Effector memory CD8-positive, alpha-beta T cell (primary cell): ENCODE results near the gene PCDHA1.

Source experiments
- ATAC-seq: fragments of 150-1000 bp; cut with Tn5 transposase; replicated peaks from 2 replicates; pipeline ENCODE4 v1.10.0; 2021; ENCODE audit warnings: mild to moderate bottlenecking, moderate library complexity
- DNase-seq, 3 experiments: peaks; one replicate each; pipeline ENCODE4 v3.0.0; 2021
- H3K27ac Mint-ChIP-seq, 2 donors: one replicate each; pipeline ENCODE4 v1.8.0; 2022; ENCODE audit warnings: mild to moderate bottlenecking in 2 of 2, mixed read lengths in 2 of 2, moderate library complexity in 2 of 2
- H3K27me3 Mint-ChIP-seq, 2 donors: one replicate each; pipeline ENCODE4 v1.8.0; 2022; ENCODE audit warnings: mixed read lengths in 2 of 2
- H3K36me3 Mint-ChIP-seq: one replicate; pipeline ENCODE4 v1.8.0; 2022; ENCODE audit warnings: mild to moderate bottlenecking, moderate library complexity, mixed read lengths; ENCODE audit not compliant: insufficient read depth
- H3K4me1 Mint-ChIP-seq, 2 donors: one replicate each; pipeline ENCODE4 v1.8.0; 2022; ENCODE audit warnings: low read depth in 2 of 2, mixed read lengths in 2 of 2
- H3K4me3 Mint-ChIP-seq, 2 donors: one replicate each; pipeline ENCODE4 v1.8.0; 2022; ENCODE audit warnings: mild to moderate bottlenecking in 2 of 2, mixed read lengths in 2 of 2, moderate library complexity in 2 of 2
- H3K9me3 Mint-ChIP-seq, 2 donors: one replicate each; pipeline ENCODE4 v1.8.0; 2022; ENCODE audit warnings: mixed read lengths in 2 of 2

Gene PCDHA1

DNA sequence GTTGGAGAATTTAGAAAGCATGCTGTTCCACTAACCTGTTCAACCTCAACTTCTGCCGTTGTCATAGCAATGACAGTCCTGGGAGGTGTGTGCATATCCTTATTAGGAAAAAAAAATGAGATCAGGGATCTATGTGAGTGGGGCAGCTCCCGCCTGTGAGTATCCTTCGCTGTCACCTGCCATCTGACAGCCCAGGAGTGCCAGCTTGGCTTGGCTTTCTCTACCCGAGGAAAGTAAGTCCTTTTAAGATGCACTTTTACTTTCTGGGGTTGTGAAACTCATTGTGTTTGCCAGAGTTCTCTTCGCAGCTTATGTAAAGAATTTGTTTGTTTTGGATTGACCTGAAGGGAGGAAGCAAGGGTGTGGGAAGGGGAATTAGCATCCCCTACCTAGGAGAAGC lies 202.2 kb downstream of the PCDHA1 start:
- DNase-seq (no peak), ATAC-seq (no peak)
- Mint-ChIP-seq H3K27me3 (peaks cover 9 to 33% of the 10 kb centered on the region in 2 donors), H3K4me1 (no peaks in the 10 kb centered on the region), H3K27ac (no peak overlapping the region), H3K36me3 (no peaks in the 10 kb centered on the region), H3K4me3 (no peak overlapping the region), H3K9me3 (no peaks in the 10 kb centered on the region)

DNA sequence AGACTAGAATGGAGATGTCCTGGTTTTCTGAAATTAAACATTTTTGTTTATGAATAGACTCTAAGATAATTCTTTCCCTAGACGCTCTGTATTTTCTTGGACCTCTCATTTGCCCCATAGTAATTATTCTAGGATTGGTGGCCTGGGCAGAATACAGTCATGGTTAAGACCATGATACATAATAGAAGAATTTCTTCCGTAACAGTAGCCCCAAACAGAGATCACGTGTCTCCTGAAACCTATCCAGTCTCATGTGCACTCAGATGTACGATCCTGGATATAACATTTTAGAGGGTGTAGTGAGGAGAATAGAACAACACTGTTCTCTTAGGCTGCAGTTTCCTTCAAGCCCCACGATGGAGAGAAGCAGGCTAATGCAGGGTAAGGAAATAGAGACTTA lies 202.7 kb downstream of the PCDHA1 start:
- Mint-ChIP-seq H3K4me1 (no peaks in the 10 kb centered on the region), H3K36me3 (no peaks in the 10 kb centered on the region), H3K27ac (no peak overlapping the region), H3K4me3 (no peak overlapping the region), H3K27me3 (peaks cover 9 to 33% of the 10 kb centered on the region in 2 donors), H3K9me3 (no peaks in the 10 kb centered on the region)
- ATAC-seq: no peak
- no peak for DNase-seq

DNA sequence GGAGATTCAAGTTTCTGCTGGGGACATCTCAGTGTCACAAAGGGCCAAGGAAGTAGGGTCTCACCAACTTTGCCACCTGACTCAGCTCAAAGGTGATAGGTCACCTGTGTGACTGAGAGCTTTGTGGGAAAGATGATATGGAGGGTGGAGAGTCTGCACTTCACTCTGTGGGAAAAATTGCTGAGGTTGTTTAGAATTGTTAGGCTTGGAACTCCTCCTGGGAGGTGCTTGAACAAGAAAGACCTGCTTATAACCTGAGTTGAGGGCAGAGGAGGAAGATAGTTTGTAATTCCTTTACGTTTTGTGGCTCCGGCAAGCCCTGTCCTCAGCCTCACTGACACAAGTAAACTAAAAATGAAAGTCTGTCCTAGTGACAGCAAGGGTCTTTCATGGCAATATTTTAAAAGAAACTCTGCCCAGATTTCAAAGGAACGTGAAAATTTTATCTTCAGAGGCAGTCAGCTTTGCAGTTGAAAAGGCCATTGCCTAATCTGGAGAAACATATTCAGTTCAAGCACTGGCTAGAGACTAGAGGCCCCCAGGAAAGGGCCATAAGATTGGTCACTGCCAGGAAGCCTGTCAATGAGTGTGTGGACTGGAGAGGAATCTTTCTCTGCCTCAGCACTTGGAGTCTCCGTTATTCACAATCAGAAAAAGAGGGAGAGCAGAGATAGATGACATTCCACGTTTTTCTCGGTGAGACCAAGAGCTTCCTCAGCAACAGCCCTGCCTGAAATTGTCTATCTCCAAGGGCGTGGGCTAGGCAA lies 203.5 kb downstream of the PCDHA1 start:
- H3K36me3 Mint-ChIP-seq: no peaks in the 10 kb centered on the region
- H3K9me3 Mint-ChIP-seq: no peaks in the 10 kb centered on the region
- H3K4me1 Mint-ChIP-seq: no peaks in the 10 kb centered on the region
- ATAC-seq (no peak), DNase-seq (no peak)
- H3K27ac Mint-ChIP-seq: no peak overlapping the region
- peaks cover 9 to 33% of the 10 kb centered on the region in 2 donors for H3K27me3 Mint-ChIP-seq
- no peak overlapping the region for H3K4me3 Mint-ChIP-seq

DNA sequence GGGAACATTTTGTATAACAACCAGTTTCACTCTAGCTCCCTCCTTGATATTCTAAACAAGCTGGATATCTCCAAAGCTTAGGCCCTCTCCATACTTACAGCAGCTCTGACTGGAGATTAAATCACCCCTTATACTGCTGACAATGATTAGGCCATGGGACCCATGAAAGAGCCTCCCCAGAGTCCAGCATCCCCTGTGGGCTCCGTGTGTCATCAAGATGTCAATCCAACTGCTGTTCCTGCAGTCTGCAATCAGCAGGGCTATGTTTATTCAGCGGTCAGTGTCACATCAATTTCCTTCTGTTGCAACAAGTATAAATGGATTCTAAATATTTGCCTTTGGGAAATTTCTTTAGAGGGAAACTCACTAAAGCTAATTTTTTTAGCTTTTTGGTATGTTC lies 206.9 kb downstream of the PCDHA1 start:
- Mint-ChIP-seq H3K9me3 (no peaks in the 10 kb centered on the region), H3K27me3 (peaks cover 0 to 33% of the 10 kb centered on the region in 2 donors), H3K27ac (no peak overlapping the region), H3K4me3 (no peak overlapping the region), H3K36me3 (no peaks in the 10 kb centered on the region), H3K4me1 (no peaks in the 10 kb centered on the region)
- ATAC-seq (no peak), DNase-seq (no peak)

DNA sequence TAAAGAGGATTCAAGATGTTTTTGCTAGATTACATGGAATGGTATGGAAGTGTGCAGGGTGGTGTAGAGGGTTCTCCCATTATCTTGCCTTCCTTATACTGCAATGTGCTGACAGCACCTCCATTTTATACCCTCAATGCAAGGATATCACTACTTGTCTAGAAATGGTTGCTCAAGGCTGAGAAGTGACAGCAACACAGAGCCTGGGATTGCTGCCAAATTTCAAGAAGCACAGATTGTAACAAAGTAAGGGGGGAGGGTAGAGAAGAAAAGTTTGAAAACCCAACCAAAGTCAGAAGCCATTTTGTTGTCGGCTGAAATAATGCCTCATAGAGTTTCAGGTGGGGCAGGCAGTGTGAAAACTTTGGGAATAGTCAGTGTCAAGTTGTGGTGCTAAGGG lies 210.1 kb downstream of the PCDHA1 start:
- Mint-ChIP-seq H3K9me3 (no peaks in the 10 kb centered on the region), H3K27me3 (peaks cover 6 to 31% of the 10 kb centered on the region in 2 donors), H3K4me1 (no peaks in the 10 kb centered on the region), H3K36me3 (no peaks in the 10 kb centered on the region), H3K4me3 (no peak overlapping the region), H3K27ac (no peak overlapping the region)
- no peak for ATAC-seq
- DNase-seq: no peak

DNA sequence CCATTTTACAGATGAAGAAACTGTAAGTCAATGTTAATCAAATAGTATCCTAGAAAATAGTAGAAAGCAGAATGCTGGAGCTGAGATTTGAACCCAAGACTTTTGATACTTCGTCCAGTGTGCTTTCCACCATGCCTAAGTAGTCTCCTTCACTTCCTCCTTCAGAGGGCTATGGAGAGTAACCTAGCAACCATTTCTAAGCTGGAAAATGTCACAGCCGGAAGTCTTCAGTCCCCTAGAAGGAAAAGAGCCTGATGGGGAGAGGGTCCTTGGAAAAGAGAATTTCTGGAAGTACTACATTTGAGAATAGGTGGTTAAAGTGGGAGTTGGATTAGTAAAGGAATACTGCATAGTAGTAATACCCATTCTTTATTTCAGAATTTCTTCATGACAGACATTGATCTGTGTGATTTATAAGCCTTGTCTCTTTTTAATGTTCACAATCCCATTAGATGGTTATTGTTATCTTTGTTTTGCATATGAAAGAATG lies 213.0 kb downstream of the PCDHA1 start:
- H3K27me3 Mint-ChIP-seq: peaks cover 27 to 46% of the 10 kb centered on the region in 2 donors
- H3K36me3 Mint-ChIP-seq: no peaks in the 10 kb centered on the region
- H3K27ac Mint-ChIP-seq: no peak overlapping the region
- H3K4me3 Mint-ChIP-seq: no peak overlapping the region
- ATAC-seq (no peak), DNase-seq (no peak)
- no peaks in the 10 kb centered on the region for H3K9me3 Mint-ChIP-seq
- H3K4me1 Mint-ChIP-seq: peaks cover 0 to 6% of the 10 kb centered on the region in 2 donors

DNA sequence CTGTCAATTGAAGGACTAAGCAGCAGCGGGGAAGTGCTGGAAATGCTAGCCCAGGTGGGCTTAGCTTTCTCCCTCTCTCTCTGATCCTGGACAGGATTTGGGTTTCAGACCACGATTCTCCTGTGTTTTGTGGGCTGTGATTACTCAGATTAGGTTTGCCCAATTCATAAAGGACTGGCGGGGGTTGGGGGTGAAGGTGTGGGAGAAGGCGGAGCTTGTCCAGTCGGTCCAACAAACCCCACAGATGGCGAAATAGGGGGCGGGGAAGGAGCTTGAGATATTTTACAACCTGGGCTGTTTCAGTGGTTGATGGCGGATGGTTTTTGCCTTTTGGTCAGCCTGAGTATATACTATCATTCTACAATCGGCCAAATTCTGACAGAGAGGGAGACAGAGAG lies 215.5 kb downstream of the PCDHA1 start:
- H3K4me3 Mint-ChIP-seq: peak overlapping the region in 1 of 2 donors; percentile 33
- no peak for DNase-seq
- H3K27ac Mint-ChIP-seq: no peak overlapping the region
- H3K9me3 Mint-ChIP-seq: peaks cover 0 to under 1% of the 10 kb centered on the region in 2 donors
- no peaks in the 10 kb centered on the region for H3K36me3 Mint-ChIP-seq
- H3K4me1 Mint-ChIP-seq: peaks cover 0 to 6% of the 10 kb centered on the region in 2 donors
- peaks cover 31 to 48% of the 10 kb centered on the region in 2 donors for H3K27me3 Mint-ChIP-seq
- no peak for ATAC-seq

DNA sequence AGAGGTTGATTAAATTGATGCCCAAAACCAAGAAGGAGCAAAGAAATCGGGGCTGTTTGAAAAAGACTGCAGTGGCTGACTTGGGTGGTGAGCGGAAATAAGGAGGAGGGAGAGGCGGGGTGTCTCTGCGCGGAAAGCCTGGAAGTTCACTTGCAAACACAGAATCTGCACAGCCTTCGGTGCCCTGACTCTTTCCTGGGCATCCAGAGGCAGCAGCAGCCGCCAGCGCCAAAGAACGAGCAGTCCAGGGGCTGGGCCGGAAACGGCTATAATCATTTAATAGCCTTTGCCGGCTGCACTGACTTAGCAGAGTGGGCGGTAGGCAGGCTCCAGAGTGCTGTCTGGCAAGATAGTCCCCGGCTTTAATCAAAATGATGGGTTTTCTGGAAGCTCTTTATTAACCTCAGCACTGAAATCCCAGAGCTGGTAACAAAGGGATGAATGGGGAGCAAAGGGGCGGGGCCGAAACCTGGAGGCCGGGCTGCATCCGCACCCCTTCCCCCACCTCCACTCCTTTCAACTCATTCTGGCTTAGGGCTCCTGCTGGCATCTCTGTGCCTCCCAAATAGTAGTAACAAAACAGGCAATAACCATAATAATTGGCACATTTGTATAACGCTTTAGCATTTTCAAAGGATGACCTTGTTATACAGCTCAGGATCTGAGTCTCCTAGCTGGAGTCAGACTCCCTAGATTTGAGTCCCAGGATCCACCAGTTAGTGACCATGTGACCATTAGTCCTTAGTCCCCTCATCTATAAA lies 216.1 kb downstream of the PCDHA1 start:
- Mint-ChIP-seq H3K4me1 (peaks cover 0 to 6% of the 10 kb centered on the region in 2 donors), H3K9me3 (peaks cover 4 to 5% of the 10 kb centered on the region in 2 donors), H3K27ac (no peak overlapping the region), H3K27me3 (peaks cover 31 to 48% of the 10 kb centered on the region in 2 donors), H3K36me3 (no peaks in the 10 kb centered on the region), H3K4me3 (peak overlapping the region in 1 of 2 donors; percentile 33)
- ATAC-seq (no peak), DNase-seq (no peak)

DNA sequence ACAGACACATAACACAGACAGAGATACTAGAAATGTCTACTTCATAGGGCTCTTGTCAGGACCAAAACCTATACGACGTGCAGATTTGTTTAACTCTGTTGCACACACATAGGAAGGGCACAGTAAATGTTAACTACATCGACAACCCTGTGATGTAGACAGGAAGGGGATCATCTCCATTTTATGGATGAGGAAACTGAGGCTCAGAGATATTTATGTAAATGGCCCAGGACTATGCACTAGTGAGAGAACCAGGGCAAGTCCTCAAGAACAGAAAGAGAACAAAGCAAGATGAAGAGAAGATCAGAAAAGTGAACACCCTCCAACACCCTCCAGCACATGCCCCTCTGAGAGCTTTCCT lies 216.6 kb downstream of the PCDHA1 start:
- Mint-ChIP-seq H3K9me3 (peaks cover 5 to 7% of the 10 kb centered on the region in 2 donors), H3K27me3 (peaks cover 31 to 48% of the 10 kb centered on the region in 2 donors), H3K4me3 (no peak overlapping the region), H3K4me1 (peaks cover 0 to 6% of the 10 kb centered on the region in 2 donors), H3K27ac (no peak overlapping the region), H3K36me3 (no peaks in the 10 kb centered on the region)
- no peak for ATAC-seq
- no peak for DNase-seq

DNA sequence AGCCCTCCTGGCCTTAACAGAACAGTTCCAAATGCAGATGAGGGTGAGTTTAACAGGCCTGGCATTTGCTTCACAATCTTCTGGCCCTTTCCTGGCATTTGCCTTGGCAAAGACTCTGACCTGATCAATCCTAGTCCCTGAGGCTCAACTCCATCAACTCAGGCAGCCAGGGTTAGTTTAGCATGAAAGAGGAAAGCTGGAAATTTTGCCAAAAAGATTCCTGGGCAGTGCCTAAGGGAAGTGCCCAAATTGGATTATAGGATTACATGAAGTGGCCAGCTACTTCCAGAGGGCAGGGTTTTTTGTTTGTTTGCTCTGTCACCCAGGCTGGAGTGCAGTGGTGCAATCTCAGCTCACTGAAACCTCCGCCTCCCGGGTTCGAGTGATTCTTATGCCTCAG lies 217.1 kb downstream of the PCDHA1 start:
- H3K4me3 Mint-ChIP-seq: no peak overlapping the region
- ATAC-seq (no peak), DNase-seq (no peak)
- H3K9me3 Mint-ChIP-seq: peaks cover 5 to 7% of the 10 kb centered on the region in 2 donors
- peaks cover 0 to 6% of the 10 kb centered on the region in 2 donors for H3K4me1 Mint-ChIP-seq
- H3K27ac Mint-ChIP-seq: no peak overlapping the region
- peaks cover 31 to 48% of the 10 kb centered on the region in 2 donors for H3K27me3 Mint-ChIP-seq
- no peaks in the 10 kb centered on the region for H3K36me3 Mint-ChIP-seq

DNA sequence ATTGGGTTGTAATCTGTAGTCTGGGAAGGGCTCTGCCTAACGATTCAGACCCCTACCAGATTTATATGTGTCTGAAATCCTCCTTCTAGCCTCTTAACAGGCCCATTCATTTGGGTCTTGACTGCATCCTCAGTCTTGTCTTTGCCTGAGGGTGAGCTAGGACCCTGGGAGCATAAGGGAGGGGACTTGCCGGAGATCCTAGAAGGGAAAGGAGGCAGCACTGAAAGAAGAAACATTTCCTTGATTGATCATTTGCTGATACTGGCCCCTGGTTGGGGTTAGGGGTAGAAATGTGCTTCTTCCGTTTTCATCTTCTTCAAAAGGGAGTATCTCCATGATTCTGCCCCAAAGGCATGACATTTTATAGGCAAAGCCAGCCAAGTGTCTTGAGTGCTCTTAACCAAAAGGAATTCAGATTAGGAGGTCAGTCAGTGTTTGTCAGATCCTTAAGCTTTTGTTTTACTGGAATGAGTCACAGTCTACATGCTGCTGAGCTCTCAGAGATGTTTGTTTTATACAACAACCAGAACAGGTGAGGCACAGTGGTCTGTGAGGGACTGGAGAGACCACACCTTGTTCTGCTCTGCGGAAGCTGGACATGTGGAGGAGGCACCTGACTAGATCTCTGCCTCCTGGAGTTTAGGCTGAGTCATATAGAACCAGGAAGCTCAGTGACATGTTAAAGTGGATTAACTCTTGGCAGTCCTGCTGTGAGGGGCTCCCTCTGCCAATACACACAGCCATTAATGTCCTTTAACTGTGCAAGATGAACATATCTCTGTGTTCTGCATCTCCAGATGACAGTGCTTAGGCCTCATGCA lies 218.1 kb downstream of the PCDHA1 start:
- H3K4me3 Mint-ChIP-seq: no peak overlapping the region
- peaks cover 0 to 6% of the 10 kb centered on the region in 2 donors for H3K4me1 Mint-ChIP-seq
- H3K27me3 Mint-ChIP-seq: peaks cover 31 to 46% of the 10 kb centered on the region in 2 donors
- H3K9me3 Mint-ChIP-seq: peaks cover 5 to 7% of the 10 kb centered on the region in 2 donors
- ATAC-seq (no peak), DNase-seq (no peak)
- H3K27ac Mint-ChIP-seq: no peak overlapping the region
- H3K36me3 Mint-ChIP-seq: no peaks in the 10 kb centered on the region

DNA sequence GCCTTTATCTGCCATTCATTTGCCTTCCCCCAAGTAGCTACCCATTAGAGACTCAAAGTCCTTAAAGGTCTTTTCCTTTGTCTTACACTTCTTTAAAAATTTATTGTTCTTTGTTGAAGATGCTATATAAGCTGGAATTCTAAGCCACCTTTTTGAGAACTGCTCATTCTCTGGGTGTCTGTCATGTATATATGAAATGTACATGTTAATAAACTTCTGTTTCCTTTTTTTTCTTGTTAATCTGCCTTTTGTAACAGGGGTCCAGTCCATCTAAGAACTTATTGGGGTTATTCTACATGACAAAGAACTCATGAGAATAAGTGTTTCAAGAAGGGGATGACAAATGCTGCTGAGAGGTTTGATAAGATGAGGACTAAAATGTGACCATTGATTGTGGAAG lies 221.9 kb downstream of the PCDHA1 start:
- H3K4me3 Mint-ChIP-seq: no peak overlapping the region
- peaks cover 19 to 27% of the 10 kb centered on the region in 2 donors for H3K27me3 Mint-ChIP-seq
- no peaks in the 10 kb centered on the region for H3K4me1 Mint-ChIP-seq
- H3K36me3 Mint-ChIP-seq: no peaks in the 10 kb centered on the region
- H3K27ac Mint-ChIP-seq: no peak overlapping the region
- peaks cover 5 to 7% of the 10 kb centered on the region in 2 donors for H3K9me3 Mint-ChIP-seq
- ATAC-seq: no peak
- DNase-seq: no peak

DNA sequence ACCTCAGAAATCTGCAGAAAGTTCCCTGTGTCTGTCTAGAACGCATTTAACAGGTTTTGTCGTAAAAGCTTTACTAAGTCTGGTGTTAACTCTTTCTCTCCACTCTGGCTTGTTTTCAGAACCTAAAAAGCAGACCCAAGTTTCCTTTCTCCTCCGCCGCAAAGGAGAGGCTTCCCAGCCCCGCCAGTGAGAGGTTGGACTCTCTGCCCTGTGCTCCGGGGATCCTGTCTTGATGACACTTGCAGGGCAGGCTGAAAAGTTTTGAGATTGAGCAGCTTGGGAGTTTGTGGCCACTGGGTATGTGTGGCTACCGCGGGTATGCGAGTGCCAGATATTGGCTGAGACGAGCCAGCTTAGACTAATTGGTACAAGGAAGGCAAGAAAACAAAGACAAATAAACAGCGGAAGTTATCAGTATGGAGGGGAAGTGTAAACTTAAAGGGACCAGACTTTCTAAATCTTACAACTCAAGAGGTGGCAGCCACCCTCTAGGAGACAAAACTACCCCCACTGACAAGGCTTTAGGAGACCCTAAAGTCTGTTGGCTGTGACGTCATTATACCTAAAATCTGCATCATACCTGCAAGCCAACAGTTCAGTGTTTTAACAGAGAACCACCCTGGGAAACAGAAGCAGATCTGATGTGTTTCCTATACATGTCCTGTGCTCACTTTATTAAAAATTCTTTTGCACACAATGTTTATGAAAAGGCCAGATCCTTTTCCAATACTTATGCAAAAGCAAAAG lies 224.3 kb downstream of the PCDHA1 start:
- no peak overlapping the region for H3K4me3 Mint-ChIP-seq
- DNase-seq (no peak), ATAC-seq (no peak)
- H3K9me3 Mint-ChIP-seq: peaks cover 5 to 7% of the 10 kb centered on the region in 2 donors
- H3K4me1 Mint-ChIP-seq: no peaks in the 10 kb centered on the region
- no peaks in the 10 kb centered on the region for H3K36me3 Mint-ChIP-seq
- peaks cover 10 to 13% of the 10 kb centered on the region in 2 donors for H3K27me3 Mint-ChIP-seq
- no peak overlapping the region for H3K27ac Mint-ChIP-seq
